Retinal pigment epithelial cell (primary cell): ENCODE measurements around the gene DDX24.

Source experiments
- DNase-seq: peaks from one replicate; pipeline ENCODE4 v3.0.0-alpha.2; 2010; ENCODE audit warnings: low read depth
- H3K4me3 ChIP-seq: 2 replicates; pipeline ENCODE4 v1.5.1; 2011; ENCODE audit warnings: mild to moderate bottlenecking, low read length, control low read depth, moderate library complexity
- CTCF ChIP-seq: conservative IDR thresholded peaks from 2 replicates; pipeline ENCODE4 v1.5.1; 2011; ENCODE audit warnings: low read depth, low read length, control low read depth, inconsistent platforms

The DDX24 gene

GRCh38 chr14:94044476-94045091 lies 36.4 kb downstream of the DDX24 start:
- TF ChIP-seq CTCF: no peak
- no peak for DNase-seq

GRCh38 chr14:94043756-94044475 lies 37.1 kb downstream of the DDX24 start:
- TF ChIP-seq CTCF: no peak
- no peak for DNase-seq
- H3K4me3 ChIP-seq: no peak overlapping the region

More at GRCh38 chr14:94044476-94045091, 36.4 kb downstream of the DDX24 start:
- no peak overlapping the region for H3K4me3 ChIP-seq

GRCh38 chr14:94043111-94043755 lies 37.8 kb downstream of the DDX24 start:
- no peak overlapping the region for H3K4me3 ChIP-seq
- TF ChIP-seq CTCF: no peak
- no peak for DNase-seq

- DNase-seq: no peak
- no peak for TF ChIP-seq CTCF
Observed at GRCh38 chr14:94042433-94043091, 38.4 kb downstream of the DDX24 start.

GRCh38 chr14:94041551-94042346 lies 39.3 kb downstream of the DDX24 start:
- peak; percentile 45 for DNase-seq
- TF ChIP-seq CTCF: no peak
- no peak overlapping the region for H3K4me3 ChIP-seq

More at GRCh38 chr14:94042433-94043091, 38.4 kb downstream of the DDX24 start:
- no peak overlapping the region for H3K4me3 ChIP-seq

GRCh38 chr14:94040796-94041195 lies 40.2 kb downstream of the DDX24 start:
- TF ChIP-seq CTCF: no peak
- no peak overlapping the region for H3K4me3 ChIP-seq
- DNase-seq: no peak
